ENCODE measurements around the gene PALM.
A peak's percentile ranks its signal among the peaks of the same experiment; 100 is the strongest.

The PALM gene

DNA sequence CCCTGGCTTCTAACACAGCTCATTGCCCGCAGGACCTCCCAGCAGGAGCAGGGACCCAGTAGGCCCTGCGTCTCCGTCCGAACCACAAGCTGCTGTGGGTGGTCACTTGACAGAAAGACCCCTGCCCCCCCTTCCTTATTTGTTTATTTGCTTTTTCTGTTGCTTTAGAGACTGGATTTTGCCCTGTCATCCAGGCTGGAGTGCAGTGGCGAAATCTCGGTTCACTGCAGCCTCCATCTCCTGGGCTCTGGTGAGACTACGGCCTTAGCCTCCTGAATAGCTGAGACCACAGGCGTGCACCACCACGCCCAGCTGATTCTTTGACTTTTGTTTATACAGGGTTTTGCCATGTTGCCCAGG is 80.9 kb downstream of the PALM start:
- peak in 2 of 3 donors; percentile 62 to 77 for DNase-seq
- WGBS (ENCODE audit: insufficient coverage), result 45% methylated on average over 7 of the region's 9 CpGs
- Histone ChIP-seq H3K27me3 (replicated peaks in 2 of 5; ENCODE audit: control insufficient read depth in 4 of 5, insufficient read depth in 5 of 5, low read length in 4 of 5) (no peaks in the 10 kb centered on the region), H3K27ac (ENCODE audit: insufficient read depth in 1 of 2, low read depth in 1 of 2, low read length in 2 of 2, poor library complexity in 1 of 2, severe bottlenecking in 2 of 2) (peak overlapping the region; percentile 68 to 75), H3K4me3 (ENCODE audit: control insufficient read depth in 1 of 7, extremely low read depth in 1 of 7, insufficient read depth in 4 of 7, low read depth in 2 of 7, low read length in 6 of 7) (peak overlapping the region in 5 of 7 experiments; percentile 6 to 62 (median 35)), H3K36me3 (ENCODE audit: control insufficient read depth in 4 of 4, insufficient read depth in 4 of 4, low read length in 3 of 4) (no peaks in the 10 kb centered on the region), H3K4me1 (ENCODE audit: control extremely low read depth in 1 of 4, control insufficient read depth in 4 of 4, insufficient read depth in 4 of 4, low read length in 3 of 4) (peaks cover 0 to 24% (median 23%) of the 10 kb centered on the region in 4 experiments), H3K9me3 (ENCODE audit: control extremely low read depth in 1 of 5, control insufficient read depth in 4 of 5, insufficient read depth in 2 of 5, low read depth in 1 of 5, low read length in 4 of 5) (no peaks in the 10 kb centered on the region)
- POLR2A ChIA-PET, result no interaction called here
- CTCF ChIA-PET, result interaction anchor here (1.0 kb wide), 1 partner anchor 50 kb away, joined by 3 read pairs; no protein-coding TSS in a partner anchor

DNA sequence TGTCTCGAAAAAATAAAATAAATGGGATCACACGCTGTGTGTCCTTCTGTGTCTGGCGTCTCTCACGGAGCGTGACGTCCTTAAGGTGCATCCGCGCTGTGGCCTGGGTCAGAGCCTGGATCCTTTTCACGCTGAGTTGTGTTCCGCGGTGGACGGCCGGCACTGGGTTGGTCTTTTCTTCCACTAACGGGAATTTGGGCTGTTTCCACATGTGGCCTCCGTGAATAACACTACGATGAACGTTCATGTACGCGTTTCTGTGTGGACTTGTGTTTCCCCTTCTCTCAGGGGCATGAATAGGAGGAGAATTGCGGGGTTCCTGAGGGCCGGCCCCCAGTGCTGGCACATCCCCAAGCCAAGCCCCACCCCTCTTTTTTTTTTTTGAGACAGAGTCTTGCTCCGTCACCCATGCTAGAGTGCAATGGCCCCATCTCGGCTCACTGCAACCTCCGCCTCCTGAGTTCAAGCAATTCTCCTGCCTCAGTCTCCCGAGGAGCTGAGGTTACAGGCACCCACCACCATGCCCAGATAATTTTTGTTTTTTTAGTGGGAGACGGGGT is 82.4 kb downstream of the PALM start:
- peak overlapping the region in 1 of 2 experiments; percentile 66 for H3K27ac ChIP-seq (ENCODE audit: insufficient read depth in 1 of 2, low read depth in 1 of 2, low read length in 2 of 2, poor library complexity in 1 of 2, severe bottlenecking in 2 of 2)
- 88% methylated on average over 23 of the region's 26 CpGs for WGBS (ENCODE audit: insufficient coverage)
- POLR2A ChIA-PET, result no interaction called here

DNA sequence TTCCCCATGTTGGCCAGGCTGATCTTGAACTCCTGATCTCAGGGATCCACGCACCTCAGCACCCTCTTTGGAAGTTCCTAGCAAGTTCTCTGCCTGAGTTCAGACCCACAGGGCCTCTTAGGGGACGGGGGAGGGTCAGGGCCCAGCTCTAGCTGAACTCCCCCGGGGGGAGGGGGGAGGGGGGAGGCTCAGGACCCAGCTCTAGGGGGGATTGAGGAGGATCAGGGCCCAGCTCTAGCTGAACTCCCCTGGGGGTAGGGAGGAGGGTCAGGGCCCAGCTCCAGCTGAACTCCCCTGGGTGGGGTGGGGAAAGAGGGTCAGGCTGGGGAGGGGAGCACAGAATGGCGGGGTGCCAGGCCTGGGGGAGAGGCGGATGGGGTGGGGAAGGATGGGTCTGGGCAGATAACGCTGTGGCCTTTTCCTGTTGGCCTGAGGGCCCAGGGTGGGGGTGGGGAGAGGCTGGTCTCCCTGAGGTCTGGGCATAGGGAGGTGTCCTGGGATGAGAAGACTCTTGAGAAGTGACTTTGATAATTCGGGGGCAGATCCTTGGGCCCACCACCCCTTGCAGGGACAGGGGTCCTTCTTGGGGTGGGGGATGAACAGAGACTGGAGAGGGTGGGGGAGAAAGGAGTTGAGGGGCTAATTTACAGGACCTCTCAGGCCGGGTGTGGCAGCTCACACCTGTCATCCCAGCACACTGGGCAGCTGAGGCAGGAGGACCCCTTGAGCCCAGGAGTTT is 83.0 kb downstream of the PALM start:
- 88% methylated on average over 3 of the region's 8 CpGs for WGBS (ENCODE audit: insufficient coverage)
- H3K36me3 ChIP-seq (ENCODE audit: control insufficient read depth in 4 of 4, insufficient read depth in 4 of 4, low read length in 3 of 4), result no peaks in the 10 kb centered on the region
- no peak overlapping the region for H3K4me3 ChIP-seq (ENCODE audit: control insufficient read depth in 1 of 7, extremely low read depth in 1 of 7, insufficient read depth in 4 of 7, low read depth in 2 of 7, low read length in 6 of 7)
- no peak for DNase-seq
- POLR2A ChIA-PET, result no interaction called here
- CTCF ChIA-PET, result interaction anchor here (0.6 to 0.7 kb wide), 2 partner anchors 47 to 706 kb away, joined by 3 read pairs; no protein-coding TSS in a partner anchor
- H3K27ac ChIP-seq (ENCODE audit: insufficient read depth in 1 of 2, low read depth in 1 of 2, low read length in 2 of 2, poor library complexity in 1 of 2, severe bottlenecking in 2 of 2), result peak overlapping the region in 1 of 2 experiments; percentile 66
- no peaks in the 10 kb centered on the region for H3K9me3 ChIP-seq (ENCODE audit: control extremely low read depth in 1 of 5, control insufficient read depth in 4 of 5, insufficient read depth in 2 of 5, low read depth in 1 of 5, low read length in 4 of 5)
- H3K4me1 ChIP-seq (ENCODE audit: control extremely low read depth in 1 of 4, control insufficient read depth in 4 of 4, insufficient read depth in 4 of 4, low read length in 3 of 4), result peaks cover 0 to 32% (median 28%) of the 10 kb centered on the region in 4 experiments
- no peaks in the 10 kb centered on the region for H3K27me3 ChIP-seq (replicated peaks in 2 of 5; ENCODE audit: control insufficient read depth in 4 of 5, insufficient read depth in 5 of 5, low read length in 4 of 5)

More for the DNA sequence above, 82.4 kb downstream of the PALM start:
- CTCF ChIA-PET, result interaction anchor here (0.6 to 0.7 kb wide), 2 partner anchors 48 to 706 kb away, joined by 3 read pairs; no protein-coding TSS in a partner anchor
- H3K36me3 ChIP-seq (ENCODE audit: control insufficient read depth in 4 of 4, insufficient read depth in 4 of 4, low read length in 3 of 4), result no peaks in the 10 kb centered on the region
- H3K9me3 ChIP-seq (ENCODE audit: control extremely low read depth in 1 of 5, control insufficient read depth in 4 of 5, insufficient read depth in 2 of 5, low read depth in 1 of 5, low read length in 4 of 5), result no peaks in the 10 kb centered on the region
- H3K27me3 ChIP-seq (replicated peaks in 2 of 5; ENCODE audit: control insufficient read depth in 4 of 5, insufficient read depth in 5 of 5, low read length in 4 of 5), result no peaks in the 10 kb centered on the region
- no peak overlapping the region for H3K4me3 ChIP-seq (ENCODE audit: control insufficient read depth in 1 of 7, extremely low read depth in 1 of 7, insufficient read depth in 4 of 7, low read depth in 2 of 7, low read length in 6 of 7)
- H3K4me1 ChIP-seq (ENCODE audit: control extremely low read depth in 1 of 4, control insufficient read depth in 4 of 4, insufficient read depth in 4 of 4, low read length in 3 of 4), result peaks cover 0 to 25% (median 24%) of the 10 kb centered on the region in 4 experiments
- no peak for DNase-seq

DNA sequence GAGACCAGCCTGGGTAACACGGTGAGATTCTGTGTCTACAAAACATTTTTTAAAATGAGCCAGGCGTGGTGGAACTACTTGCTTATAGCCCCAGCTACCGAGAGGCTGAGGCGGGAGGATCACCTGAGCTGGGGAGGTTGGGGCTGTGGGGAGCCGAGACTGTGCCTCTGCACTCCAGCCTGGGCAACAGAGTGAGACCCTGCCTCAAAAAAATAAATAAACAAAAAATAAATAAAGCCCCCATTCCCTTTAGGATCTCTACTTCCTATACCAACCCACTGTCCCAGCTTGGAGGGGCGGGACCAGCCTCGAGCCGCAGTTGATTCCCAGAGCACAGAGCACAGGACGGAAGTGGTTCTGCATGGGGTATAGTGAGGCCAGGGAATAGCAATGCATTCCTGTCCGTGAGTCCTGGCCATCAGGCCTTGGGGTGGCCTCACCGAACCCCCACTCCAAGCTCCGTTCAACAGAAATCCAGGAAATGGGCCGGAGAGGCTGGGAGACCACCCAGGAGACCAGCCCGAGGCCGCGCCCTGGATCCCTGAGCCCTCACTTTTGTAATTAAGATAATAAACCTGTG is 83.7 kb downstream of the PALM start:
- DNase-seq, result no peak
- Histone ChIP-seq H3K36me3 (ENCODE audit: control insufficient read depth in 4 of 4, insufficient read depth in 4 of 4, low read length in 3 of 4) (no peaks in the 10 kb centered on the region), H3K27ac (ENCODE audit: insufficient read depth in 1 of 2, low read depth in 1 of 2, low read length in 2 of 2, poor library complexity in 1 of 2, severe bottlenecking in 2 of 2) (peak overlapping the region in 1 of 2 experiments; percentile 66), H3K4me3 (ENCODE audit: control insufficient read depth in 1 of 7, extremely low read depth in 1 of 7, insufficient read depth in 4 of 7, low read depth in 2 of 7, low read length in 6 of 7) (no peak overlapping the region), H3K27me3 (replicated peaks in 2 of 5; ENCODE audit: control insufficient read depth in 4 of 5, insufficient read depth in 5 of 5, low read length in 4 of 5) (no peaks in the 10 kb centered on the region), H3K4me1 (ENCODE audit: control extremely low read depth in 1 of 4, control insufficient read depth in 4 of 4, insufficient read depth in 4 of 4, low read length in 3 of 4) (peaks cover 0 to 32% (median 28%) of the 10 kb centered on the region in 4 experiments), H3K9me3 (ENCODE audit: control extremely low read depth in 1 of 5, control insufficient read depth in 4 of 5, insufficient read depth in 2 of 5, low read depth in 1 of 5, low read length in 4 of 5) (no peaks in the 10 kb centered on the region)
- WGBS (ENCODE audit: insufficient coverage), result 93% methylated on average over 11 of the region's 16 CpGs
- POLR2A ChIA-PET, result no interaction called here
- CTCF ChIA-PET, result no interaction called here

DNA sequence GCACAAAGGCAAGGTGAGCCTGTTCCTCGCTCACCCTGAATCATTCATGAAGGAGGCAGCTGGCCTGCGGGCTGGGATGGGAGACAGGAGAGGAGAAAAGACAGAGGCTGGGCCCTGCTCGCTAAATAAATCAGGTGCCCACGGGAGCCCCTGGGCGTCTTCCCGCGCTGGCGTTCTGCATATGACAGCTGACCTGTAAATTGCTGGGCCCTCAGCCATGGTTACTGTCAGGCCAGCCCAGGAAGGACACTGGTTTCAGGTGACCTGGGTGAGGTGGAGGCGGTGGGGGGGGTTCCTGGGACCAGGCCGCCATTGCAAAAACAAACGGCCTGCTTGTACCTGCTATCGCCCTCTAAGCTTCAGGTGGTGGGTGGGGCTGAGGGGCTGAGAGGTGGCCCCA is 85.1 kb downstream of the PALM start:
- no peaks in the 10 kb centered on the region for H3K9me3 ChIP-seq (ENCODE audit: control extremely low read depth in 1 of 5, control insufficient read depth in 4 of 5, insufficient read depth in 2 of 5, low read depth in 1 of 5, low read length in 4 of 5)
- WGBS (ENCODE audit: insufficient coverage), result 96% methylated on average over 11 of the region's 12 CpGs
- ChIA-PET CTCF (no interaction called here), POLR2A (no interaction called here)
- no peaks in the 10 kb centered on the region for H3K27me3 ChIP-seq (replicated peaks in 2 of 5; ENCODE audit: control insufficient read depth in 4 of 5, insufficient read depth in 5 of 5, low read length in 4 of 5)
- H3K4me1 ChIP-seq (ENCODE audit: control extremely low read depth in 1 of 4, control insufficient read depth in 4 of 4, insufficient read depth in 4 of 4, low read length in 3 of 4), result peaks cover 0 to 32% (median 30%) of the 10 kb centered on the region in 4 experiments
- H3K4me3 ChIP-seq (ENCODE audit: control insufficient read depth in 1 of 7, extremely low read depth in 1 of 7, insufficient read depth in 4 of 7, low read depth in 2 of 7, low read length in 6 of 7), result no peak overlapping the region
- peaks cover 0 to 8% (median 0%) of the 10 kb centered on the region in 4 experiments for H3K36me3 ChIP-seq (ENCODE audit: control insufficient read depth in 4 of 4, insufficient read depth in 4 of 4, low read length in 3 of 4)
- no peak for DNase-seq
- no peak overlapping the region for H3K27ac ChIP-seq (ENCODE audit: insufficient read depth in 1 of 2, low read depth in 1 of 2, low read length in 2 of 2, poor library complexity in 1 of 2, severe bottlenecking in 2 of 2)

DNA sequence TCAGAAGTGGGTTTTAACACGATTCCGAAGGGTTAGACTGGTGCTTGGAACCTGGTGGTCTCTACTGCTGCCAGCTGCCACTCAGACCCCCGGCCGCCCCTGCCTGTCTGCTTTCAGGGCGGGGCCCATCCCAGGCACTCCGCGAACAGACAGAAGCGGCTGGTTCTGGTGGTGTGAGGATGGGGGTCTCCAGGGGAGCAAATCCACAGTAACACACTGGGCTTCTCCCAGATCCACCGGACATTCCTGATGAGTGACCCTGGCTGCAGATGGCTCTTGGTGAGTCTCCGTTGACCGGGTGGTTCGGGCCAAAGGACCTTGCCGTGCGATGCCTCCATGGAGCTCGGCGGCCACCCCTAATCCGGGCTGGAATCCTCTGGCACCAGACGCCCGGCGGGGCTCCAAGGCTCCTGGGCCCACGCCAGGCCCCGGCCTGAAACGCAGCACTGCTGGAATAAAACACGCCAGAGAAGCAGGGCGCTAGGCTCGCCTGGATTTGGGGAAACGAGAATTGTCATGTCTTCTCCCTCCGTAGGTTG is 86.4 kb downstream of the PALM start:
- DNase-seq, result no peak
- CTCF ChIA-PET, result no interaction called here

More for the DNA sequence above, 86.4 kb downstream of the PALM start:
- no peaks in the 10 kb centered on the region for H3K9me3 ChIP-seq (ENCODE audit: control extremely low read depth in 1 of 5, control insufficient read depth in 4 of 5, insufficient read depth in 2 of 5, low read depth in 1 of 5, low read length in 4 of 5)
- peaks cover 0 to 20% (median 4%) of the 10 kb centered on the region in 4 experiments for H3K36me3 ChIP-seq (ENCODE audit: control insufficient read depth in 4 of 4, insufficient read depth in 4 of 4, low read length in 3 of 4)
- H3K27ac ChIP-seq (ENCODE audit: insufficient read depth in 1 of 2, low read depth in 1 of 2, low read length in 2 of 2, poor library complexity in 1 of 2, severe bottlenecking in 2 of 2), result no peak overlapping the region
- peaks cover 0 to 35% (median 31%) of the 10 kb centered on the region in 4 experiments for H3K4me1 ChIP-seq (ENCODE audit: control extremely low read depth in 1 of 4, control insufficient read depth in 4 of 4, insufficient read depth in 4 of 4, low read length in 3 of 4)
- POLR2A ChIA-PET, result no interaction called here
- over 99% methylated on average over 25 of the region's 28 CpGs for WGBS (ENCODE audit: insufficient coverage)
- H3K27me3 ChIP-seq (replicated peaks in 2 of 5; ENCODE audit: control insufficient read depth in 4 of 5, insufficient read depth in 5 of 5, low read length in 4 of 5), result no peaks in the 10 kb centered on the region
- no peak overlapping the region for H3K4me3 ChIP-seq (ENCODE audit: control insufficient read depth in 1 of 7, extremely low read depth in 1 of 7, insufficient read depth in 4 of 7, low read depth in 2 of 7, low read length in 6 of 7)
